ENCODE results near the gene TMEM273. TPM values are rescaled to one million over a fixed set of nuclear protein-coding genes. Genes with fewer than 3 reads are reported as not detected.

TMEM273 gene
- total and polyA plus RNA-seq, 2 donors (not counting 1 experiment from before 2014, with no cell fraction given) = 0.18 TPM; not detected in 1

- Histone ChIP-seq H3K27me3 (ENCODE audit: control insufficient read depth, insufficient read depth, low read length) (no peaks in the 10 kb centered on the region), H3K4me1 (ENCODE audit: control insufficient read depth, extremely low read depth, insufficient read depth, low read length) (peaks cover 2% of the 10 kb centered on the region), H3K9me3 (ENCODE audit: control insufficient read depth, insufficient read depth, low read depth, low read length) (no peaks in the 10 kb centered on the region), H3K4me3 (replicated peaks in 1 of 4; ENCODE audit: control extremely low read depth in 1 of 4, insufficient read depth in 1 of 4, low read depth in 3 of 4, low read length in 4 of 4) (no peak overlapping the region), H3K9ac (ENCODE audit: insufficient read depth, low read length) (no peak overlapping the region), H3K4me2 (ENCODE audit: extremely low read depth, insufficient read depth, low read length) (no peak overlapping the region), H4K20me1 (ENCODE audit: control insufficient read depth, extremely low read depth, insufficient read depth, low read length) (no peaks in the 10 kb centered on the region), H3K79me2 (ENCODE audit: control insufficient read depth, insufficient read depth, low read length) (no peaks in the 10 kb centered on the region), H3K36me3 (ENCODE audit: control insufficient read depth, insufficient read depth, low read length) (no peaks in the 10 kb centered on the region), H3K27ac (ENCODE audit: insufficient read depth, low read length) (no peak overlapping the region), H2AFZ (ENCODE audit: low read length) (no peak overlapping the region)
- no peak for DNase-seq (ENCODE audit: low read depth in 2 of 2)
- TF ChIP-seq CTCF (conservative IDR thresholded peaks at IDR 0.05 in 1 of 2, IDR thresholded peaks at IDR 0.05 in 1 of 2; ENCODE audit: low read depth in 1 of 2, low read length in 2 of 2) (no peak), EZH2 (IDR thresholded peaks at IDR 0.05; ENCODE audit: low read length, missing control alignments) (no peak)
Measured at GRCh38 chr10:49160814-49161213, 27.4 kb downstream of the TMEM273 start.

GRCh38 chr10:49160110-49160509 is 28.1 kb downstream of the TMEM273 start:
- DNase-seq (ENCODE audit: low read depth in 2 of 2) = no peak
- Histone ChIP-seq H3K4me3 (replicated peaks in 1 of 4; ENCODE audit: control extremely low read depth in 1 of 4, insufficient read depth in 1 of 4, low read depth in 3 of 4, low read length in 4 of 4) (no peak overlapping the region), H3K9me3 (ENCODE audit: control insufficient read depth, insufficient read depth, low read depth, low read length) (no peaks in the 10 kb centered on the region), H3K9ac (ENCODE audit: insufficient read depth, low read length) (no peak overlapping the region), H3K79me2 (ENCODE audit: control insufficient read depth, insufficient read depth, low read length) (no peaks in the 10 kb centered on the region), H3K4me2 (ENCODE audit: extremely low read depth, insufficient read depth, low read length) (no peak overlapping the region), H2AFZ (ENCODE audit: low read length) (no peak overlapping the region), H3K4me1 (ENCODE audit: control insufficient read depth, extremely low read depth, insufficient read depth, low read length) (peaks cover 2% of the 10 kb centered on the region), H4K20me1 (ENCODE audit: control insufficient read depth, extremely low read depth, insufficient read depth, low read length) (no peaks in the 10 kb centered on the region), H3K27me3 (ENCODE audit: control insufficient read depth, insufficient read depth, low read length) (no peaks in the 10 kb centered on the region), H3K36me3 (ENCODE audit: control insufficient read depth, insufficient read depth, low read length) (no peaks in the 10 kb centered on the region), H3K27ac (ENCODE audit: insufficient read depth, low read length) (no peak overlapping the region)
- TF ChIP-seq EZH2 (IDR thresholded peaks at IDR 0.05; ENCODE audit: low read length, missing control alignments) (no peak), CTCF (conservative IDR thresholded peaks at IDR 0.05 in 1 of 2, IDR thresholded peaks at IDR 0.05 in 1 of 2; ENCODE audit: low read depth in 1 of 2, low read length in 2 of 2) (no peak)

- no peaks in the 10 kb centered on the region for H3K36me3 ChIP-seq (ENCODE audit: control insufficient read depth, insufficient read depth, low read length)
- no peak overlapping the region for H3K9ac ChIP-seq (ENCODE audit: insufficient read depth, low read length)
- H3K4me1 ChIP-seq (ENCODE audit: control insufficient read depth, extremely low read depth, insufficient read depth, low read length) = peaks cover 5% of the 10 kb centered on the region
- no peaks in the 10 kb centered on the region for H3K79me2 ChIP-seq (ENCODE audit: control insufficient read depth, insufficient read depth, low read length)
- TF ChIP-seq CTCF (conservative IDR thresholded peaks at IDR 0.05 in 1 of 2, IDR thresholded peaks at IDR 0.05 in 1 of 2; ENCODE audit: low read depth in 1 of 2, low read length in 2 of 2) (no peak), EZH2 (IDR thresholded peaks at IDR 0.05; ENCODE audit: low read length, missing control alignments) (no peak)
- no peak overlapping the region for H3K4me2 ChIP-seq (ENCODE audit: extremely low read depth, insufficient read depth, low read length)
- no peak overlapping the region for H3K4me3 ChIP-seq (replicated peaks in 1 of 4; ENCODE audit: control extremely low read depth in 1 of 4, insufficient read depth in 1 of 4, low read depth in 3 of 4, low read length in 4 of 4)
- H3K27me3 ChIP-seq (ENCODE audit: control insufficient read depth, insufficient read depth, low read length) = no peaks in the 10 kb centered on the region
- no peaks in the 10 kb centered on the region for H3K9me3 ChIP-seq (ENCODE audit: control insufficient read depth, insufficient read depth, low read depth, low read length)
- no peak for DNase-seq (ENCODE audit: low read depth in 2 of 2)
- H4K20me1 ChIP-seq (ENCODE audit: control insufficient read depth, extremely low read depth, insufficient read depth, low read length) = no peaks in the 10 kb centered on the region
- H2AFZ ChIP-seq (ENCODE audit: low read length) = no peak overlapping the region
- no peak overlapping the region for H3K27ac ChIP-seq (ENCODE audit: insufficient read depth, low read length)
Measured at GRCh38 chr10:49158915-49159314, 29.3 kb downstream of the TMEM273 start.
